Lower lobe of right lung (tissue), 2 donors: ENCODE measurements around the gene CDK4. TPM values are rescaled to one million over a fixed set of nuclear protein-coding genes. Genes with fewer than 3 reads are reported as not detected.

Source experiments
- ATAC-seq, 2 donors: fragments of 200-7000 bp; cut with Tn5 transposase; one replicate each; pipeline ENCODE4 v1.9.1; 2020 to 2022; ENCODE audit warnings: mild to moderate bottlenecking in 2 of 2, moderate library complexity in 2 of 2
- DNase-seq: peaks from one replicate; pipeline ENCODE4 v3.0.0-alpha.2; 2020
- H3K27ac ChIP-seq: fragments of 200-600 bp; one replicate; pipeline ENCODE4 v1.8.0; 2022
- H3K27me3 ChIP-seq: fragments of 200-600 bp; one replicate; pipeline ENCODE4 v1.8.0; 2022; ENCODE audit warnings: low read depth
- H3K36me3 ChIP-seq: fragments of 200-600 bp; one replicate; pipeline ENCODE4 v1.8.0; 2022; ENCODE audit warnings: mild to moderate bottlenecking
- H3K4me1 ChIP-seq: fragments of 200-600 bp; one replicate; pipeline ENCODE4 v1.8.0; 2022
- H3K4me3 ChIP-seq: fragments of 200-600 bp; one replicate; pipeline ENCODE4 v1.8.0; 2022; ENCODE audit warnings: mild to moderate bottlenecking
- H3K9me3 ChIP-seq: fragments of 200-600 bp; one replicate; pipeline ENCODE4 v1.8.0; 2022
- intact Hi-C: fragments of 100-400 bp; cut with DNase I; formaldehyde crosslinking; loops from one replicate; pipeline ENCODE4 v1.11.0; 2022
- total RNA-seq: library from RNA; stranded (reverse); fragmentation: NEBNext Ultra II Directional; extraction: Animal tissue kit (Norgen Biotek cat#: 25700); gene quantifications from one replicate; pipeline ENCODE4 v1.2.1, GENCODE V29; 2021
- TF ChIP-seq, protein P1 (sequence below): fragments of 200-600 bp; IDR thresholded peaks from one replicate; pipeline ENCODE4 v1.8.0; 2022; ENCODE audit warnings: antibody characterized with exemption, mild to moderate bottlenecking
- donor health status: DM: no; HTN: yes; CAD: no; lungs with severe emphysema.

The CDK4 gene
- total RNA-seq, 1 donor from 2014 or later, result 68.4 TPM

DNA sequence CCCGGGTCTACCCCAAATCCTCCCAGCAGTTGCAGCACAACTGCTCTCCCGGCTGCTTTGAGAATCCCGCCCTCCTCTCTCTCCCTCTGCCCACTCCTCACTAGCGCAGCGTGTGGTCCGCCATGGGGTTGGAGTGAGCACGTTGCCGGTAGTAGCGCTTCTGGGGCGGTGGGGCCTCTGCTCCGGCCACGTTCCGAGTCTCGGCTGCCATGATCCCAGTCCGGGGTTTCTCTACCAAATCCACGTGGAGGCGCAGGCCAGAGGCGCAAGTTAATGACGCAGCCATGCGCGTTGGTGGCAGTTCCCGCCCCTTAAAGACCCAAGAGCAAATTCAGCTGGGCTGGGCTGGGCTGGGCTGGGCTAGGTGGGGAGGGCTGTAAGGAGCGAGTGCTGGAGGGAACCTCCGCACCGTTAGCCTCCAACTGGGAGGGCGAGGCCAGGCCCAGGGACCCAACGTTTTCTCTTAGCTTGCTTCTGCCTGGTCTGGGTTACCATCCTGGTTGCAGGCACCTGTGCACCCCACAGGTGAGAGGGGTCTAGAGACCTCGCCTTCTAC is 19.8 kb upstream of the CDK4 start, which contains the start of gene METTL1:
Gene METTL1, minus strand, starts transcription at position 233 of the 556 bp plus-strand sequence. Its CDS starts 22 bp downstream, at position 211.
- Histone ChIP-seq H3K4me1 (peaks cover 26% of the 10 kb centered on the region), H3K9me3 (no peaks in the 10 kb centered on the region), H3K27me3 (no peaks in the 10 kb centered on the region), H3K36me3 (peaks cover 29% of the 10 kb centered on the region), H3K4me3 (peak within 1 kb of the TSS; percentile 93), H3K27ac (peak within 1 kb of the TSS; percentile 91)
- intact Hi-C loops, result no loop called here
- peak; percentile 96 for DNase-seq
- ATAC-seq, result peak; percentile 96 to 97
- TF ChIP-seq, protein P1, sequence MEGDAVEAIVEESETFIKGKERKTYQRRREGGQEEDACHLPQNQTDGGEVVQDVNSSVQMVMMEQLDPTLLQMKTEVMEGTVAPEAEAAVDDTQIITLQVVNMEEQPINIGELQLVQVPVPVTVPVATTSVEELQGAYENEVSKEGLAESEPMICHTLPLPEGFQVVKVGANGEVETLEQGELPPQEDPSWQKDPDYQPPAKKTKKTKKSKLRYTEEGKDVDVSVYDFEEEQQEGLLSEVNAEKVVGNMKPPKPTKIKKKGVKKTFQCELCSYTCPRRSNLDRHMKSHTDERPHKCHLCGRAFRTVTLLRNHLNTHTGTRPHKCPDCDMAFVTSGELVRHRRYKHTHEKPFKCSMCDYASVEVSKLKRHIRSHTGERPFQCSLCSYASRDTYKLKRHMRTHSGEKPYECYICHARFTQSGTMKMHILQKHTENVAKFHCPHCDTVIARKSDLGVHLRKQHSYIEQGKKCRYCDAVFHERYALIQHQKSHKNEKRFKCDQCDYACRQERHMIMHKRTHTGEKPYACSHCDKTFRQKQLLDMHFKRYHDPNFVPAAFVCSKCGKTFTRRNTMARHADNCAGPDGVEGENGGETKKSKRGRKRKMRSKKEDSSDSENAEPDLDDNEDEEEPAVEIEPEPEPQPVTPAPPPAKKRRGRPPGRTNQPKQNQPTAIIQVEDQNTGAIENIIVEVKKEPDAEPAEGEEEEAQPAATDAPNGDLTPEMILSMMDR, result no peak

DNA sequence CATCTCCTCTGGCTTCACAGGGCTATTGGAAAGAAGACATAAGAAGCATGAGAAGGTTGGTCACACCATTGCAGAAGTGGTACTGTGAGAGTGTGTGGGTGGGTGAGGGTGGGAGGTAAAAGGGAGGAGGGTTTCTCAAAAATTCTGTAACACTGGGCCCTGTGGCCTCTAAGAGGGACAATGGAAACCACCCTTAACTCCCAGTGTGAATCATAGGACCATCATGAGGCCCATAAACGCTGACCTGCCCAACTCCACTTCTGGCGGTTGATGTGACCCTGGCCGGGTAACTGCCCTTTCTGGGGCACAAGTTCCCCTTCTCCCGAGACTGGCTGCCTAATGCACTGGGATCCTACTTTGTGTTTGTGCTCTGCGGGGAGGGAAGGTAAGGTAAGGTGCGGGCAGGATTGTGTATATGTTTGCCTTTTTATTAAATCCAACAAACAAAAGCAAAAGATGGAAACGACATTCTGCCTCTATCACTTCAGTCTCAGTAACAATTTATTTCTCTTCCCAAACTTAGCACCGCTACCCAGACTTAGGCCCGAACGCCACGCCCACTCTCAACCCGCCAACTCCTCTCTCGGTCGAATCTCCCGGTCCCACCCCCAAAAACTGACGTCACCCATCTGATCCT is 19.2 kb upstream of the CDK4 start:
- Histone ChIP-seq H3K27me3 (peaks cover 5% of the 10 kb centered on the region), H3K9me3 (no peaks in the 10 kb centered on the region), H3K4me3 (peak overlapping the region; percentile 93), H3K4me1 (peaks cover 32% of the 10 kb centered on the region), H3K27ac (peak overlapping the region; percentile 91), H3K36me3 (peaks cover 29% of the 10 kb centered on the region)
- intact Hi-C loops, result no loop called here
- TF ChIP-seq, protein P1, result no peak
- DNase-seq, result peak; percentile 90
- peak; percentile 78 to 88 for ATAC-seq

DNA sequence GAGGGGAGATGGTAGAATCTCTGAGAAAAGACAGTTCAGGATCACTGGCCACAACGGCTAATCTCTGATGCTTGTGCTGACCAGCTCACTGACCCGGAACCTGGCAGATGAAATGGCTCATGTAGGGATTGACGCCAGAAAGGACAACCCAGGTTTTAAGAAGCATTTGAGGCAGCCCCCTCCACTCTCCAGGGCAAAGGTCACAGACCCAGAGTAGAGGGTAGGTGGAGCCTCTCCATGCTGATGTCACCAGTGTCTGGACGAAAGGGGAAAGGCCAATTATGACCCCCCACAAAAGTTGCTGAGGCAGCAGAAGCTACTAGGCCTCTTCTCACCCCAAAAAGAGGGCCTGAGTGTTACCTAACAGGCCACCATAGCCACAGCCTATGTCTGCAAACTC is 18.6 kb upstream of the CDK4 start:
- DNase-seq, result no peak
- Histone ChIP-seq H3K27ac (no peak overlapping the region), H3K4me1 (peaks cover 38% of the 10 kb centered on the region), H3K9me3 (no peaks in the 10 kb centered on the region), H3K36me3 (peaks cover 24% of the 10 kb centered on the region), H3K4me3 (no peak overlapping the region), H3K27me3 (peaks cover 9% of the 10 kb centered on the region)
- ATAC-seq, result no peak
- TF ChIP-seq, protein P1, result no peak
- intact Hi-C loops, result no loop called here

DNA sequence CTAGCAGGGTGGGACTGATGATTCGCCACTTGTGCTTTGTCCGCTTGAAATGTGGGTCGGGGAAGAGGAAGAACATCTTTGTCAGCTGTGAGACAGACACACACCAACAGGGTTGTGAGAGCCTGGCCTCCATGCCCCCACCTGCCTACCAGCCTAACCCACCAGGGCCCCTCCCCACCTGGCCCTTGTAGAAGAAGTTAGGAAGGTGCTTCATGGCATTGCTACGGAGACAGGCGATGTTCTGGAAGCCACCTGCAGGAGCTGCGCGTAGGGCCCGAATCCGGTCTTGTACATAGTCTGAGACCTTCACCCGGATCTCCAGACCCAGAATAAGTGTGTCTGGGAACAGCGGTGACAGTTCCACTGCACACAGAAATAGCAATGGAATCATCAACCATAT is 17.5 kb upstream of the CDK4 start:
- ATAC-seq, result no peak
- Histone ChIP-seq H3K4me3 (no peak overlapping the region), H3K27me3 (peaks cover 21% of the 10 kb centered on the region), H3K36me3 (peaks cover 19% of the 10 kb centered on the region), H3K4me1 (peaks cover 49% of the 10 kb centered on the region), H3K9me3 (no peaks in the 10 kb centered on the region), H3K27ac (no peak overlapping the region)
- no peak for DNase-seq
- TF ChIP-seq, protein P1, result no peak
- intact Hi-C loops, result no loop called here

DNA sequence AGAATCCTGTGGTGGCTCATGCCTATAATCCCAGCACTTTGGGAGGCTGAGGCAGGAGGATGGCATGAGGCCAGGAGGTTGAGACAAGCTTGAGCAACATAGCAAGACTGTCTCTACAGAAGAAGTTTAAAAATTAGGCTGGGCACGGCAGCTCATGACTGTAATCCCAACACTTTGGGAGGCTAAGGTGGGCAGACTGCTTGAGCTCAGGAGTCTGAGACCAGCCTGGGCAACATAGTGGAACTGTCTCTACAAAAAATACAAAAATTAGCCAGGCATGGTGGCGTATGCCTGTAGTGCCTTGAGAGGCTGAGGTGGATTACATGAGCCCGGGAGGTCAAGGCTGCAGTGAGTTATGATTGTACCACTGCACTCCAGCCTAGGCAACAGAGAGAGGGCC is 15.8 kb upstream of the CDK4 start:
- TF ChIP-seq, protein P1, result no peak
- no peak overlapping the region for H3K27ac ChIP-seq
- H3K36me3 ChIP-seq, result peaks cover 19% of the 10 kb centered on the region
- no peak overlapping the region for H3K4me3 ChIP-seq
- intact Hi-C loops, result no loop called here
- H3K27me3 ChIP-seq, result peaks cover 35% of the 10 kb centered on the region
- peaks cover 41% of the 10 kb centered on the region for H3K4me1 ChIP-seq
- ATAC-seq (no peak), DNase-seq (no peak)
- H3K9me3 ChIP-seq, result no peaks in the 10 kb centered on the region
